Spleen (tissue), 11 donors: ENCODE results near the gene ELMO3. TPM values are rescaled to one million over a fixed set of nuclear protein-coding genes. Genes with fewer than 3 reads are reported as not detected.

Experiments
- DNase-seq: peaks from one replicate; pipeline ENCODE4 v3.0.0-alpha.2; 2020
- H3K27ac ChIP-seq, 8 donors: fragments of 200-600 bp; sonication (generic) in 7 of 8; 1 replicate in 4 of 8; 2 replicates in 4 of 8; pipeline versions ENCODE4 v1.5.0 to v1.8.0; 2016 to 2021; ENCODE audit warnings: inconsistent platforms in 4 of 8, mild to moderate bottlenecking in 4 of 8, moderate library complexity in 1 of 8
- H3K27me3 ChIP-seq, 7 donors: fragments of 200-600 bp; sonication (generic) in 6 of 7; replicated peaks in 1 of 7; 1 replicate in 4 of 7; 2 replicates in 3 of 7; pipeline versions ENCODE4 v1.5.0 to v1.8.0; 2016 to 2021; ENCODE audit warnings: inconsistent platforms in 3 of 7, mild to moderate bottlenecking in 1 of 7
- H3K36me3 ChIP-seq, 6 donors: fragments of 200-600 bp; sonication (generic) in 5 of 6; 1 replicate in 4 of 6; 2 replicates in 2 of 6; pipeline versions ENCODE4 v1.5.0 to v1.8.0; 2016 to 2021; ENCODE audit warnings: inconsistent platforms in 2 of 6
- H3K4me1 ChIP-seq, 6 donors: fragments of 200-600 bp; sonication (generic) in 5 of 6; 1 replicate in 3 of 6; 2 replicates in 3 of 6; pipeline versions ENCODE4 v1.5.0 to v1.8.0; 2016 to 2021; ENCODE audit warnings: inconsistent platforms in 3 of 6
- H3K4me3 ChIP-seq, 8 donors: fragments of 200-600 bp; sonication (generic) in 7 of 8; 1 replicate in 4 of 8; 2 replicates in 4 of 8; pipeline versions ENCODE4 v1.5.0 to v1.8.0; 2016 to 2021; ENCODE audit warnings: inconsistent platforms in 4 of 8, mild to moderate bottlenecking in 4 of 8, moderate library complexity in 2 of 8
- H3K9me3 ChIP-seq, 8 donors: fragments of 200-600 bp; sonication (generic) in 7 of 8; 1 replicate in 4 of 8; 2 replicates in 4 of 8; pipeline versions ENCODE4 v1.5.0 to v1.8.0; 2016 to 2021; ENCODE audit warnings: inconsistent platforms in 4 of 8
- CTCF ChIP-seq, 11 experiments: fragments of 200-600 bp in 7 of 11; fragments of 450-650 bp in 4 of 11; sonication (generic) in 4 of 11; IDR thresholded peaks in 8 of 11; conservative IDR thresholded peaks in 3 of 11; 1 replicate in 7 of 11; 2 replicates in 4 of 11; pipeline versions ENCODE4 v1.4.0 to v1.8.0; 2016 to 2021; ENCODE audit warnings: antibody characterized with exemption in 11 of 11, inconsistent platforms in 4 of 11, mild to moderate bottlenecking in 1 of 11
- POLR2A ChIP-seq, 3 donors: fragments of 450-650 bp; IDR thresholded peaks; one replicate each; pipeline ENCODE4 v1.5.1; 2017; ENCODE audit warnings: antibody characterized with exemption in 3 of 3, mild to moderate bottlenecking in 1 of 3
- POLR2AphosphoS5 ChIP-seq, 3 donors: sonication (generic); formaldehyde crosslinking; IDR thresholded peaks; one replicate each; pipeline ENCODE4 v1.5.1; 2017; ENCODE audit warnings: antibody characterized with exemption in 3 of 3
- WGBS, 5 donors: extraction: QIAGEN DNeasy Blood & Tissue Kit in 3 of 5; methylation state at CpG; one replicate each; pipeline versions ENCODE4 v1.1.5 to v1.1.7; 2013 to 2018; 5-methylcytosine and 5-hydroxymethylcytosine counted together
- intact Hi-C: fragments of 100-400 bp; cut with DNase I; formaldehyde crosslinking; loops from one replicate; pipeline ENCODE4 v1.15.0; 2023; ENCODE audit warnings: low total_unique reads
- polyA plus RNA-seq, 3 donors: library from polyadenylated mRNA; stranded (reverse); fragments of 200-250 nt; gene quantifications; one replicate each; pipeline ENCODE4 v1.2.1, GENCODE V29; 2013
- total RNA-seq, 7 donors: library from RNA; depleted of rRNA in 3 of 7; stranded (reverse); fragments of >200 nt in 3 of 7; fragmentation: NEBNext Ultra II Directional in 4 of 7; extraction: Animal tissue kit (Norgen Biotek cat#: 25700) in 4 of 7; gene quantifications; one replicate each; pipeline versions ENCODE4 v1.1.0 to v1.2.1, GENCODE V29; 2016 to 2021
- donor health status: healthy with polysubstance abuse.
- donor health status: DM: no; HTN: no; CAD: no; lungs with moderate emphysema.
- donor health status: DM: no; HTN: no; CAD: no.
- donor health status: Bipolar disorder and iron deficiency.
- donor health status: healthy.
- donor health status: DM: no; HTN: no; CAD: no.
- donor health status: DM: yes; HTN: yes; CAD: no.

The ELMO3 gene
- total and polyA plus RNA-seq, 10 donors: 2.8 to 8.7 (median 4.0) TPM

- TF ChIP-seq CTCF (IDR thresholded peaks at IDR 0.05 in 8 of 11, conservative IDR thresholded peaks at IDR 0.05 in 3 of 11): no peak
- TF ChIP-seq POLR2A (IDR thresholded peaks at IDR 0.05): no peak
- TF ChIP-seq POLR2AphosphoS5 (IDR thresholded peaks at IDR 0.05): no peak
- Histone ChIP-seq H3K27me3 (peaks cover 0 to 28% (median 7%) of the 10 kb centered on the region in 7 donors), H3K27ac (peak overlapping the region; percentile 89 to 96 (median 92)), H3K4me3 (peak overlapping the region; percentile 65 to 95 (median 93)), H3K9me3 (no peaks in the 10 kb centered on the region), H3K4me1 (peaks cover 51 to 94% (median 79%) of the 10 kb centered on the region in 6 donors), H3K36me3 (peaks cover 0 to 24% (median 0%) of the 10 kb centered on the region in 6 donors)
- WGBS, 5 donors: 21 to 41% (median 31%) methylated on average over 7 to 8 of the region's 8 CpGs
- intact Hi-C loops: no loop called here
- DNase-seq: no peak
Observed at GRCh38 chr16:67245674-67246080, 46.7 kb downstream of the ELMO3 start.

- Histone ChIP-seq H3K36me3 (peaks cover 0 to 19% (median 0%) of the 10 kb centered on the region in 6 donors), H3K4me3 (peak overlapping the region; percentile 65 to 95 (median 93)), H3K27me3 (peaks cover 0 to 30% (median 7%) of the 10 kb centered on the region in 7 donors), H3K27ac (peak overlapping the region; percentile 89 to 96 (median 92)), H3K9me3 (no peaks in the 10 kb centered on the region), H3K4me1 (peaks cover 49 to 94% (median 74%) of the 10 kb centered on the region in 6 donors)
- 0 to 1% (median 1%) methylated on average over 18 to 48 of the region's 48 CpGs for WGBS, 5 donors
- DNase-seq: peak; percentile 93
- TF ChIP-seq CTCF (IDR thresholded peaks at IDR 0.05 in 8 of 11, conservative IDR thresholded peaks at IDR 0.05 in 3 of 11) (peak in 4 of 11 experiments; percentile 11 to 45 (median 28)), POLR2AphosphoS5 (IDR thresholded peaks at IDR 0.05) (peak; percentile 68 to 87 (median 82)), POLR2A (IDR thresholded peaks at IDR 0.05) (peak in 1 of 3 donors; percentile 47)
- intact Hi-C loops: no loop called here
Observed at GRCh38 chr16:67246081-67246755, 47.3 kb downstream of the ELMO3 start.

- DNase-seq: peak; percentile 91
- H3K4me1 ChIP-seq: peaks cover 43 to 88% (median 68%) of the 10 kb centered on the region in 6 donors
- peaks cover 0 to 14% (median 0%) of the 10 kb centered on the region in 6 donors for H3K36me3 ChIP-seq
- peak overlapping the region; percentile 65 to 95 (median 93) for H3K4me3 ChIP-seq
- intact Hi-C loops: no loop called here
- peaks cover 0 to 30% (median 7%) of the 10 kb centered on the region in 7 donors for H3K27me3 ChIP-seq
- H3K27ac ChIP-seq: peak overlapping the region; percentile 89 to 96 (median 92)
- WGBS, 5 donors: 0 to 1% (median 0%) methylated on average over 13 to 26 of the region's 26 CpGs
- TF ChIP-seq POLR2AphosphoS5 (IDR thresholded peaks at IDR 0.05): no peak
- TF ChIP-seq POLR2A (IDR thresholded peaks at IDR 0.05): no peak
- TF ChIP-seq CTCF (IDR thresholded peaks at IDR 0.05 in 8 of 11, conservative IDR thresholded peaks at IDR 0.05 in 3 of 11): no peak
- no peaks in the 10 kb centered on the region for H3K9me3 ChIP-seq
Observed at GRCh38 chr16:67246756-67247191, 47.8 kb downstream of the ELMO3 start.
